Activated CD4-positive, alpha-beta memory T cell treated with anti-CD3 and anti-CD28 coated beads for 36 hours (primary cell): ENCODE measurements around the gene SFXN5. TPM values are rescaled to one million over a fixed set of nuclear protein-coding genes. Genes with fewer than 3 reads are reported as not detected.
"Not testable (repeated sequence)": the region's sequence is repeated elsewhere in the genome, so short reads cannot be mapped to it uniquely, and the experiment has no call there.

Source experiments
- CTCF ChIA-PET: fragments of 350-600 bp; sonication (Branson Sonifier 250); formaldehyde crosslinking; loops from one replicate; lab custom pipeline; 2021; ENCODE audit warnings: antibody characterized with exemption, inconsistent platforms; lab: Charles Lee
- POLR2A ChIA-PET: fragments of 350-600 bp; sonication (Branson Sonifier 250); formaldehyde crosslinking; loops from one replicate; lab custom pipeline; 2021; ENCODE audit warnings: antibody characterized with exemption; lab: Charles Lee
- DNase-seq: peaks from one replicate; pipeline ENCODE4 v3.0.0-alpha.2; 2020
- H3K27ac Mint-ChIP-seq: one replicate; pipeline ENCODE4 v1.8.0; 2021; ENCODE audit warnings: mixed read lengths
- H3K27me3 Mint-ChIP-seq: one replicate; pipeline ENCODE4 v1.8.0; 2021; ENCODE audit warnings: mixed read lengths
- H3K36me3 Mint-ChIP-seq: one replicate; pipeline ENCODE4 v1.8.0; 2021; ENCODE audit warnings: mixed read lengths
- H3K4me1 Mint-ChIP-seq: one replicate; pipeline ENCODE4 v1.8.0; 2021; ENCODE audit warnings: low read depth, mixed read lengths
- H3K4me3 Mint-ChIP-seq: one replicate; pipeline ENCODE4 v1.8.0; 2021; ENCODE audit warnings: mild to moderate bottlenecking, mixed read lengths
- H3K9me3 Mint-ChIP-seq: one replicate; pipeline ENCODE4 v1.8.0; 2021; ENCODE audit warnings: mixed read lengths
- intact Hi-C: fragments of 100-400 bp; cut with micrococcal nuclease; formaldehyde crosslinking; loops from one replicate; pipeline ENCODE4 v1.15.1; 2023
- total RNA-seq, 2 experiments: library from RNA; stranded (reverse); gene quantifications; one replicate each; pipeline ENCODE4 v1.2.3, GENCODE V29; 2021

SFXN5 gene
- total RNA-seq, 2 experiments from 2014 or later = 4.5 to 7.6 TPM

DNA sequence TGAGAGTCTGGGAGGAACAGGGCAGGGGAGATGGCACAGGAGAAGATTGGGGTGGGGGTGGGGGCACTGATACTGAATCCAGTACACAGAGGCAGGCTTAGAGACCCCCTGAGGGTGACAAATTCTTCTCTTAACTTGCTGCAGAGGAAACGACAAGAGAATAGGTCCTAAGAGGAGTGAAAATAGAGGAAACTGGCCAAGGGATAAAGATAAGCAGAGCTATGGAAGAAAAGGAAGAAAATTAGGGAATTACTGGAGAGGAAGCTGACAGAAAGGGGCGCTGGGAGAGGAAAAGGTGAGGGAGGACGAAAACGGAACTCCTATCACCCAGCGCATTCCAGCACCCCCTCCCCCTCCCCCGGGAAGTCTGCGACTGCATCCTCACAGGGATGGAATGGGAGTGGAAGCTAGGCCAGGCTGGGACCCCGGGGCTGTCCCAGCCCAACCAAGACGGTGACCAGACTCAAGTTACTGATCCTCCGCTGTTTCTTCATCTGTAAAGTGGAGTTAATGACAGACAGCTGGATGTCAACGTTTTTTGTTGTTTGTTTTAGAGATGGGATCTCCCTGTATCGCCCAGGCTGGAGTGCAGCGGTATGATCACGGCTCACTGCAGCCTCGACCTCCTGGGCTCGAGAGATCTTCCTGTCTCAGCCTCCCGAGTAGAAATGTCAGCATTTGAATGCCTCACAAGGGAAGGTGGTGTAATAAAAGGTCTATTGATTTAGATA lies 156.8 kb downstream of the SFXN5 start:
- H3K9me3 Mint-ChIP-seq = no peaks in the 10 kb centered on the region
- peaks cover 26% of the 10 kb centered on the region for H3K4me1 Mint-ChIP-seq
- H3K27me3 Mint-ChIP-seq = peaks cover 72% of the 10 kb centered on the region
- no peaks in the 10 kb centered on the region for H3K36me3 Mint-ChIP-seq
- POLR2A ChIA-PET = no interaction called here
- DNase-seq = no peak
- no peak overlapping the region for H3K27ac Mint-ChIP-seq
- CTCF ChIA-PET = interaction anchor here (1.1 to 3.0 kb wide), 3 partner anchors 11 to 28 kb away, joined by 3 to 13 read pairs (median 3); partner anchors contain the start of gene SPR
- intact Hi-C loops = loop anchor here (5.0 kb wide), 2 partner anchors 52 to 767 kb away; partner anchors contain the start of gene CYP26B1
- no peak overlapping the region for H3K4me3 Mint-ChIP-seq

DNA sequence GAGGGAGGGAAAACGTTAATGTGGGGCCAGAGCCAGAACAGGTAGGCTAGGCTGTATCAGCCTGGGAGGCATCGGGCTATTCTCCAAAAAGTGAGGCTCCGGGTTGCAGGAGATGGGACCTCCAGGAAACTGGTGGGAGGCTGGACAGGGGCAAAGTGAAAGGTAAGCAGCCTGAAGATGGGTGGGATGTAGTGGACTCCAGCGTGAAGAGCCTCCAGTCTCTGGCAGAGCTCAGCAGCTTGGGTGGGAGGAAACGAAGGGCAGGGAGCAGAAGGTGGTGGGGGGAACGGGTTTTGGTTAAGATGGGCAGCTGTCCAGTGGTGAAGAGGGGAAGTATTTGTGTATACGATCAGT lies 157.3 kb downstream of the SFXN5 start:
- H3K36me3 Mint-ChIP-seq = no peaks in the 10 kb centered on the region
- no peaks in the 10 kb centered on the region for H3K9me3 Mint-ChIP-seq
- H3K27ac Mint-ChIP-seq = no peak overlapping the region
- CTCF ChIA-PET = interaction anchor here (1.3 to 3.0 kb wide), 2 partner anchors 12 to 27 kb away, joined by 3 to 13 read pairs; partner anchors contain the start of gene SPR
- POLR2A ChIA-PET = no interaction called here
- H3K4me3 Mint-ChIP-seq = no peak overlapping the region
- H3K4me1 Mint-ChIP-seq = peaks cover 21% of the 10 kb centered on the region
- DNase-seq = no peak
- peaks cover 72% of the 10 kb centered on the region for H3K27me3 Mint-ChIP-seq
- intact Hi-C loops = no loop called here

- Mint-ChIP-seq H3K9me3 (no peaks in the 10 kb centered on the region), H3K4me1 (peaks cover 18% of the 10 kb centered on the region), H3K4me3 (no peak overlapping the region), H3K27me3 (peaks cover 71% of the 10 kb centered on the region), H3K36me3 (no peaks in the 10 kb centered on the region), H3K27ac (no peak overlapping the region)
- DNase-seq = no peak
- ChIA-PET CTCF (interaction anchor here (1.3 to 3.0 kb wide), 2 partner anchors 12 to 27 kb away, joined by 3 to 13 read pairs; partner anchors contain the start of gene SPR), POLR2A (no interaction called here)
- intact Hi-C loops = no loop called here
Observed at GRCh38 chr2:72913486-72914205, 157.9 kb downstream of the SFXN5 start.

- CTCF ChIA-PET = no interaction called here
- Mint-ChIP-seq H3K4me3 (no peak overlapping the region), H3K4me1 (peaks cover 9% of the 10 kb centered on the region), H3K9me3 (no peaks in the 10 kb centered on the region), H3K27me3 (peaks cover 68% of the 10 kb centered on the region), H3K27ac (no peak overlapping the region), H3K36me3 (no peaks in the 10 kb centered on the region)
- DNase-seq = no peak
- intact Hi-C loops = no loop called here
- POLR2A ChIA-PET = no interaction called here
Observed at GRCh38 chr2:72911256-72911655, 160.3 kb downstream of the SFXN5 start.

- Mint-ChIP-seq H3K36me3 (no peaks in the 10 kb centered on the region), H3K27me3 (peaks cover 49% of the 10 kb centered on the region), H3K4me3 (no peak overlapping the region), H3K27ac (no peak overlapping the region), H3K9me3 (no peaks in the 10 kb centered on the region), H3K4me1 (no peaks in the 10 kb centered on the region)
- ChIA-PET POLR2A (no interaction called here), CTCF (interaction anchor here (0.9 to 2.1 kb wide), 2 partner anchors 21 to 22 kb away, joined by 3 to 6 read pairs; no protein-coding TSS in a partner anchor)
- intact Hi-C loops = no loop called here
- DNase-seq = no peak
Observed at GRCh38 chr2:72908741-72909140, 162.8 kb downstream of the SFXN5 start.

- DNase-seq, H3K4me1 Mint-ChIP-seq, intact Hi-C loops, POLR2A ChIA-PET, H3K36me3 Mint-ChIP-seq, H3K4me3 Mint-ChIP-seq, H3K27ac Mint-ChIP-seq, H3K9me3 Mint-ChIP-seq: not testable (repeated sequence)
- H3K27me3 Mint-ChIP-seq = peaks cover 51% of the 10 kb centered on the region
- CTCF ChIA-PET = interaction anchor here (0.9 kb wide), 1 partner anchor 40 kb away, joined by 6 read pairs; no protein-coding TSS in a partner anchor
Observed at GRCh38 chr2:72907369-72907768, 164.1 kb downstream of the SFXN5 start.

DNA sequence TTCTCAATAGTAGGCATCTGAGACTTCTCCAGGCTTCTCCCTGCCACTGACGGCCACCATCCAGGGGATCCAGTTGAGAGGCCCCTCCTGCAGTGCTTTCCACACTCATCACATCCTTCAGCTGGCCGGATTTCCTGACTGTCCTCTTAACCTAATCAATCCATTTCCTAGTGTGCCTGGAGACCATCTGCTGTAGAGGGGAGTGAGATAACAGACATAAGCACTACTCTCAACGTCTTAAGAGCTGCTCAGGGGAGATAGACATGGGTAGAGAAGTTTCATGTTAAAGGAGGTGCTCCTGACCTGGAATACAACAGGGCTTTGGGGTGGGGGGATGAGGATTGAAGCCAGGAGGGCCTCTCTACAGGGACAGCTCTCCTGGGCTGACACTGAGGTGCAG lies 170.1 kb downstream of the SFXN5 start:
- intact Hi-C loops = no loop called here
- no peaks in the 10 kb centered on the region for H3K36me3 Mint-ChIP-seq
- H3K4me3 Mint-ChIP-seq = no peak overlapping the region
- ChIA-PET POLR2A (no interaction called here), CTCF (interaction anchor here (1.9 to 2.8 kb wide), 3 partner anchors 9 to 73 kb away, joined by 6 to 18 read pairs (median 10); partner anchors contain the start of gene SPR)
- H3K9me3 Mint-ChIP-seq = no peaks in the 10 kb centered on the region
- H3K4me1 Mint-ChIP-seq = no peaks in the 10 kb centered on the region
- H3K27ac Mint-ChIP-seq = no peak overlapping the region
- peaks cover 22% of the 10 kb centered on the region for H3K27me3 Mint-ChIP-seq
- no peak for DNase-seq

DNA sequence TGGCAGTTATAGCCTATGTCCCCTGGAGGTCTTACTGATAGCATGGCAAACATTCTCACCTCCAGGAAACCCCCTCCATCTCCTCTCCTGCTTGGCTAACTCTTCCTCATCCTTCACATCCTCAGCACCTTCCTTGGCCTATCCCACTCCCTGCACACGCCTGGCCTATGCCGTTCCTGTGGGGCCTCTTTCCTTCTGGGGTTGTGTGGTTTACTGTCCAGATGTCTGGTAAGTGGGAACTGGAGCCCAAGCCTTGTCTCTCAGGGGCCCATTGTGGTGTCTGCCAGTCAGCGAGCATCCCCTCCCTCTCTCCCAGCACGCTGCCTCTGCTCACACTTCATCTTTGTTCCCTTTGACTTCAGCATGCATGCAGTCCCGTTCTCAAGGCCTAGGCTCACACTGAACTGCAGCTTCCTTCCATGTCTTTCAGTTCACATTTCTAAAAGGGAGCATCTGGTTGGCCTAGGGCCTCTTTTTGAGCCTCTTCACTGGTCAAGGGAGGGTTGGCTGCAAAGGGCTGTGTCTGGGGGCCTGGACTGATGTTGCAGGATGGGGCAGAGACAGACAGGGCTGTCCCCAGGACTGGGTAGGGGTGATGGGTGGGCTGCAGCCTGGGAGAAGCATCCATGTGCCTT lies 171.2 kb downstream of the SFXN5 start:
- Mint-ChIP-seq H3K4me3 (no peak overlapping the region), H3K27me3 (peaks cover 27% of the 10 kb centered on the region), H3K36me3 (no peaks in the 10 kb centered on the region), H3K4me1 (no peaks in the 10 kb centered on the region), H3K9me3 (no peaks in the 10 kb centered on the region), H3K27ac (no peak overlapping the region)
- no peak for DNase-seq
- ChIA-PET CTCF (no interaction called here), POLR2A (no interaction called here)
- intact Hi-C loops = no loop called here

DNA sequence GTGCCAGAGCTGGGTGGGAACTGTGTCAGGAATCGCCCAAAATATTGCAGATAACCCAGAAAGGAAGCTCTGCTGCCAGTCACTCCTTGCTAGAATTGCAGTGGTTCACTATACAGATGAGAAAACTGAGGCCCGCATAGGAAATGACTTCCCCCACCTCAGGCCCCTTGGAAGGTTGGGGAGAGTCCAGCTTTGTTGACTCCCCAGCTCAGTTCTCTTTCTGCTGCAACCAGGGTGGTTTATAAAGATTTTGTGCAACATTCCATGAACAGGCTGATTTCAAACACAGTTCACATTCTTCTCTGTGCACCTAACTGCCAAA lies 173.0 kb downstream of the SFXN5 start:
- POLR2A ChIA-PET = no interaction called here
- H3K4me3 Mint-ChIP-seq = no peak overlapping the region
- CTCF ChIA-PET = interaction anchor here (1.0 to 3.6 kb wide), 4 partner anchors 8 to 279 kb away, joined by 3 to 15 read pairs (median 7); partner anchors contain the start of gene SPR
- DNase-seq = no peak
- H3K27ac Mint-ChIP-seq = no peak overlapping the region
- no peaks in the 10 kb centered on the region for H3K9me3 Mint-ChIP-seq
- intact Hi-C loops = no loop called here
- peaks cover 35% of the 10 kb centered on the region for H3K27me3 Mint-ChIP-seq
- H3K4me1 Mint-ChIP-seq = no peaks in the 10 kb centered on the region
- no peaks in the 10 kb centered on the region for H3K36me3 Mint-ChIP-seq

- Mint-ChIP-seq H3K36me3 (no peaks in the 10 kb centered on the region), H3K4me3 (no peak overlapping the region), H3K27me3 (peaks cover 36% of the 10 kb centered on the region), H3K9me3 (no peaks in the 10 kb centered on the region), H3K4me1 (no peaks in the 10 kb centered on the region), H3K27ac (no peak overlapping the region)
- intact Hi-C loops = no loop called here
- POLR2A ChIA-PET = no interaction called here
- no peak for DNase-seq
- CTCF ChIA-PET = interaction anchor here (1.0 to 3.6 kb wide), 4 partner anchors 7 to 279 kb away, joined by 3 to 15 read pairs (median 7); partner anchors contain the start of gene SPR
Observed at GRCh38 chr2:72897785-72898584, 173.5 kb downstream of the SFXN5 start.

- H3K27me3 Mint-ChIP-seq = peaks cover 42% of the 10 kb centered on the region
- peaks cover 4% of the 10 kb centered on the region for H3K36me3 Mint-ChIP-seq
- POLR2A ChIA-PET = no interaction called here
- no peak for DNase-seq
- H3K27ac Mint-ChIP-seq = no peak overlapping the region
- CTCF ChIA-PET = interaction anchor here (1.0 to 6.3 kb wide), 4 partner anchors 9 to 281 kb away, joined by 3 to 113 read pairs (median 43); partner anchors contain the start of gene SPR
- H3K4me3 Mint-ChIP-seq = no peak overlapping the region
- no peaks in the 10 kb centered on the region for H3K4me1 Mint-ChIP-seq
- intact Hi-C loops = no loop called here
- no peaks in the 10 kb centered on the region for H3K9me3 Mint-ChIP-seq
Observed at GRCh38 chr2:72896446-72896845, 175.1 kb downstream of the SFXN5 start.
